Small intestine (tissue), 7 donors: ENCODE measurements around the gene TNS3. TPM values are rescaled to one million over a fixed set of nuclear protein-coding genes. Genes with fewer than 3 reads are reported as not detected.

Source experiments
- DNase-seq, 2 donors: peaks; one replicate each; pipeline versions ENCODE4 v3.0.0 to v3.0.0-alpha.2; 2013
- FAIRE-seq: peaks from 2 replicates; lab custom pipeline; 2012; peaks lifted over from hg19 to GRCh38; lab: Jason Lieb, UNC
- H3K27ac ChIP-seq, 3 donors: one replicate each; pipeline ENCODE4 v1.5.1; 2013; ENCODE audit warnings: low read length in 2 of 3, mild to moderate bottlenecking in 2 of 3, control low read depth in 1 of 3, inconsistent platforms in 1 of 3, low read depth in 1 of 3, moderate library complexity in 1 of 3
- H3K27me3 ChIP-seq, 3 donors: one replicate each; pipeline ENCODE4 v1.6.1; 2013; ENCODE audit warnings: low read length in 3 of 3, inconsistent platforms in 1 of 3; ENCODE audit not compliant: control insufficient read depth in 3 of 3, insufficient read depth in 3 of 3
- H3K36me3 ChIP-seq, 3 donors: one replicate each; pipeline ENCODE4 v1.6.1; 2013; ENCODE audit warnings: low read length in 3 of 3, inconsistent platforms in 1 of 3, low read depth in 1 of 3, mild to moderate bottlenecking in 1 of 3, moderate library complexity in 1 of 3; ENCODE audit not compliant: control insufficient read depth in 3 of 3, insufficient read depth in 2 of 3
- H3K4me1 ChIP-seq, 3 donors: one replicate each; pipeline ENCODE4 v1.6.1; 2013; ENCODE audit warnings: low read length in 2 of 3, inconsistent platforms in 1 of 3, low read depth in 1 of 3, mild to moderate bottlenecking in 1 of 3, moderate library complexity in 1 of 3; ENCODE audit not compliant: control insufficient read depth in 3 of 3, insufficient read depth in 2 of 3
- H3K4me3 ChIP-seq, 3 donors: one replicate each; pipeline ENCODE4 v1.5.1; 2013; ENCODE audit warnings: low read length in 3 of 3, control low read depth in 1 of 3, inconsistent platforms in 1 of 3, low read depth in 1 of 3, mild to moderate bottlenecking in 1 of 3, moderate library complexity in 1 of 3
- H3K9me3 ChIP-seq, 2 donors: one replicate each; pipeline ENCODE4 v1.6.1; 2013; ENCODE audit warnings: low read depth in 1 of 2, low read length in 1 of 2; ENCODE audit not compliant: control insufficient read depth in 2 of 2, insufficient read depth in 1 of 2
- WGBS, 3 donors: extraction: QIAGEN DNeasy Blood & Tissue Kit; methylation state at CpG; one replicate each; pipeline ENCODE4 v1.1.7; 2013; 5-methylcytosine and 5-hydroxymethylcytosine counted together
- polyA plus RNA-seq, 4 donors: library from polyadenylated mRNA; stranded (reverse) in 3 of 4; unstranded in 1 of 4; fragments of 200-250 nt in 3 of 4; fragments of 120-200 nt in 1 of 4; gene quantifications; one replicate each; pipeline versions ENCODE4 v1.2.1 to v1.2.3, GENCODE V29; 2013
- donor health status: healthy with polysubstance abuse.
- donor health status: control.
- donor health status: control.
- donor health status: Bipolar disorder and iron deficiency.
- donor health status: healthy.

Gene TNS3
- polyA plus RNA-seq, 4 donors = 17.2 to 67.1 (median 27.3) TPM

DNA sequence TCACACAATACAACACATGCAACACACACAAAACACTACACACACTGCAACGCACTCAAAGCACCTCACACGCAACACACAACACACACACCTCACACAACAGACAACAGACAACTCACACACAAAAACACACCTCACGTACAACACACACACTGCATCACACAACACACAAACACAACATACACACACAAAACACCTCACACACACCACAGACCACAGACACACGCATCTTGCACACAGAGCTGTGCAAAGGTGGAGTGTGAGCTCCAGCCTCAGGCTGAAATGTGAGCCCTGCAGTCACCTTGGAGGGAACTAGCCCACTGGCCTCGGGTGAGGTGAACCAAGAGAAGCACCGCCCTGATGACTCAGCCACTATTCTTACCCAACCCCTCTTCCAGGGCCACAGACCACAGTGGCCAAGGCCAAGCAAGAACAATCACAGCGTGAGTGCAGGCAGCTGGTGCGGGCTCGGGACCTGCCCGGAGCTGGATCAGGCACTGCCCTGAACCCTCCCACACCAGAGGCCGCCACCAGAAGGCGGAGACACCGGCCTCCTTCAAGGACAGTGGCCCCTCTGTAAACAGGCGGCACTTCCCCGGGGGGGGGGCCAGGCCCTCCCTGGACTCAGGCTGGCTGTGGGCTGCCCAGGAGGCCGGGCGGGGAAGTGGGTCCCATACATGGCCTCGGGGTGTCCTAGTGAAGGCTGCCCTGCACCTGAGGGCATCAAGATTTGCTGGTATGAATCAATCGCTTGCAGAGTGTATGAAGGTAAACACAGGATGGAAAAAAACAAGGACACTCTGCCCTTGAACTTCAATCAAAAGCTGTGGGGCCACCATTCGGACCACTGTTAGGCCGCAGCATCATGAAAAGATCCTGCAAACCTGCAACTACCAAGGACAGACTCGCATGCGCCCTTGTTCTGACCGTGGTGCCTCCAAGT is 106.7 kb downstream of the TNS3 start:
- 29 to 49% (median 29%) methylated on average over 22 to 24 of the region's 24 CpGs for WGBS, 3 donors
- Histone ChIP-seq H3K4me3 (no peak overlapping the region), H3K9me3 (no peaks in the 10 kb centered on the region), H3K4me1 (peaks cover 2 to 81% (median 12%) of the 10 kb centered on the region in 3 donors), H3K36me3 (peaks cover 0 to 69% (median 0%) of the 10 kb centered on the region in 3 donors), H3K27ac (peak overlapping the region; percentile 69 to 90 (median 83)), H3K27me3 (no peaks in the 10 kb centered on the region)
- peak; percentile 95 to 98 for DNase-seq
- FAIRE-seq = no peak

DNA sequence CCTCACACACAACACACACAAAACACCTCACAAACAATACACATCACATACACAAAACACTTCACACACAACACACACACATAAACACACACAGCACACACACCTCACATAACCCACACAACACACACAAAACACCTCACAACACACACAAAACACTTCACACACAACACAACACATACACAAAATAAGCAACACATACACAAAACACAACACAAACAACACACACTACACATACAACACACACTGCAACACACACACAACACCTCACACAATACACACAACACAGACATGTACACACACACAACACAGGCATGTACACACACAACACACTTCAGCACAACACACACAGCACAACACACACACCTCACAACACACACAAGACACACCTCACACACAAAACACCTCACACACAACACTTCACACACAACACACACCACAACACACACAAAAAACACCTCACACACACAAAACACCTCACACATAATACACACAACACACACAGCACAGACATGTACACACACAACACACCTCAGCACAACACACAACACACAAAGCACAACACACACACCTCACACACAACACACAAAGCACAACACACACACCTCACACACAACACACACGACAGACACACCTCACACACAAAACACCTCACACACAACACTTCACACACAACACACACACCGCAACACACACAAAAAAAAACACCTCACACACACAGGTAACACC is 107.5 kb downstream of the TNS3 start:
- H3K4me1 ChIP-seq = peaks cover 2 to 78% (median 12%) of the 10 kb centered on the region in 3 donors
- H3K4me3 ChIP-seq = no peak overlapping the region
- H3K36me3 ChIP-seq = peaks cover 0 to 64% (median 0%) of the 10 kb centered on the region in 3 donors
- peak overlapping the region; percentile 69 to 90 (median 69) for H3K27ac ChIP-seq
- DNase-seq (peak in 1 of 2 donors; percentile 50), FAIRE-seq (no peak)
- H3K27me3 ChIP-seq = no peaks in the 10 kb centered on the region
- WGBS, 3 donors = 78 to 95% (median 80%) methylated on average over 2 of the region's 2 CpGs
- H3K9me3 ChIP-seq = no peaks in the 10 kb centered on the region

DNA sequence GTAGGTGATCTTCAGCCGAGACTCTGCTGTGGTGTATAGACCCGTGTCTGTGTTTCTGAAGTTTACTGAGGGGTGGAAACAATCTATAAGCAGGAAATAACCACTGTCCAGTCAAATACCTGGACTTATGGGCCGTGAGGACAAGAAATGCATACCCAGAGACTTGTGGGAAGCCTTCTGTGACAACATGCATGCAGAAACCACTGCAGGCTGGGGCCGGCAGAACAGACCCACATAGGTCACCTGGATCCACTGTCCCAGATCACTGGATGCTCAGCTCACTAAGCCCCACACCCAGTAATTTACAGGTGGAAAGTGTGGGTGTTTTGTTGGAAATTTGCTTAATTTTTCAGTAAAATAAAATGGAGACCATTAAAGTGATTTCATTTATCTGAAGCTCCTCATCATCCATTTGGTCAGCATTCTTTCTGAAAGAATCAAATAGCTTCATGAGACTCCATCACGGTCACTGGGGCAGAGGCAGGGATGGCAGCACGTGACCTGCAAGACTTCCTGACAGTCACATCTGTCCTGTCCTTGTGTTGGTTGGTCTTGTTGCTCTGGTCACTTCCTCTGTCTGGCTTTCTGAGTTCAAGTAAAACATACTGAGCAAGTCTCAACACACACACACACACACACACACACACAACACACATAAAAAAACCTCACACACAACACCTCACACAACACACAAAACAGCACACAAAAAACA is 108.3 kb downstream of the TNS3 start:
- DNase-seq (peak in 1 of 2 donors; percentile 54), FAIRE-seq (no peak)
- H3K4me1 ChIP-seq = peaks cover 2 to 74% (median 12%) of the 10 kb centered on the region in 3 donors

DNA sequence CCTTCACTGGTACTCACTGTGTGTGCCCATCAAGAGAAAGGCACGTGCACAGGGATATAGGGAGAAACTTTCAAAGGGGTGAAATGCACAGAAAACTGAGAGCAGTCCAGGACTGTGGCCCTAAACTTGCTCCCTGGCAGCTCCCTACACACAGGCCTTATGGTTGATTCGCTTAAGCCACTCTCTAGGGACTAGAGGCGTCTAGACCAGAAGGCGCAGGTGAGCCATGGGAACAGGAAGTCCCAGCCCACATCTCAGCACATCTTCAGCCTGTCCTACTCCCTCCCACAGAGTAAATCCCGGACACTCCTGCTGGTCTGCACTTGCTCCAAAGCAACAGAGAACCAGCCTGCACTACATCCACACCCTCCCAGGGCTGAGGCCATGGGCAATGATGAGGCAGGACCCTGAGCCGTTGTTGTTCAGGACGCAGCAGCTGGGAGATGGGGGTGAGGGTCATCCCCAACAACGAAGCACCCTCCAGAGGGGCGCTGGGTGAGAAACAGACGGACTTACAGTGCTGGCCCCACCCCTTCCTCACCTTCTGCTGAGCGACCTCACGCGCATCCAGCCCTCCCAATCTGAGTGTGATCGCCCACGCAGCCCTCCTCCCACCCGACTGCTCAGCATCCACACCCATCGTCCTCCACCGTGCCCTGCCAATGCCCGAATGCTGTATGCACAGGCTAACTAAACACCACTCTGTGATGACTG is 109.3 kb downstream of the TNS3 start:
- H3K4me3 ChIP-seq = no peak overlapping the region
- DNase-seq = no peak
- peaks cover 0 to 58% (median 0%) of the 10 kb centered on the region in 3 donors for H3K36me3 ChIP-seq
- peaks cover 2 to 69% (median 12%) of the 10 kb centered on the region in 3 donors for H3K4me1 ChIP-seq
- no peaks in the 10 kb centered on the region for H3K9me3 ChIP-seq
- peak overlapping the region in 2 of 3 donors; percentile 86 to 90 for H3K27ac ChIP-seq
- FAIRE-seq = no peak
- H3K27me3 ChIP-seq = no peaks in the 10 kb centered on the region
- 70 to 79% (median 73%) methylated on average over 19 of the region's 19 CpGs for WGBS, 3 donors

More for the DNA sequence above, 108.3 kb downstream of the TNS3 start:
- no peaks in the 10 kb centered on the region for H3K27me3 ChIP-seq
- no peak overlapping the region for H3K4me3 ChIP-seq
- peaks cover 0 to 58% (median 0%) of the 10 kb centered on the region in 3 donors for H3K36me3 ChIP-seq
- peak overlapping the region; percentile 69 to 90 (median 69) for H3K27ac ChIP-seq
- no peaks in the 10 kb centered on the region for H3K9me3 ChIP-seq
- WGBS, 3 donors = 57 to 61% (median 61%) methylated on average over 6 of the region's 6 CpGs

DNA sequence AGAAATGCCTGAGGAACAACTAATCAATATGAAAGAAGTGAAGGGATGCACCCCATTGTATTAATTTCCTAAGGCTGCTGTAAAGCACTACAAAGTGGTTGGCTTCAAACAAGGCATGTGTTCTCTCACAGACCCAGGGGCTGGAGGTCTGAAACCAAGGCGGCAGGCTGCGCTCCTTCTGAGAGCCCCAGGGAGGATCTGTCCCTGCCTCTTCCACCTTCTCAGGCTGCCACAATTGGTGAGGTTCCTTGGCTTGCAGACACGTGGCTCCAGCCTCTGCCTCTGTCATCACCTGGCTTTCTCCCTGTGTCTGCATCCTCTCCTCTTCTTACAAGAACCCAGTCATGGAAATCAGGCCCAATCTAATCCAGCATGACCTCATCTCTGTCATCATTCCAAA is 110.1 kb downstream of the TNS3 start:
- Histone ChIP-seq H3K4me3 (no peak overlapping the region), H3K27me3 (no peaks in the 10 kb centered on the region), H3K36me3 (peaks cover 0 to 55% (median 0%) of the 10 kb centered on the region in 3 donors), H3K4me1 (peaks cover 4 to 69% (median 13%) of the 10 kb centered on the region in 3 donors), H3K9me3 (no peaks in the 10 kb centered on the region), H3K27ac (peak overlapping the region; percentile 0 to 90 (median 86))
- WGBS, 3 donors = 70 to 79% (median 71%) methylated on average over 3 of the region's 3 CpGs
- FAIRE-seq (no peak), DNase-seq (no peak)

DNA sequence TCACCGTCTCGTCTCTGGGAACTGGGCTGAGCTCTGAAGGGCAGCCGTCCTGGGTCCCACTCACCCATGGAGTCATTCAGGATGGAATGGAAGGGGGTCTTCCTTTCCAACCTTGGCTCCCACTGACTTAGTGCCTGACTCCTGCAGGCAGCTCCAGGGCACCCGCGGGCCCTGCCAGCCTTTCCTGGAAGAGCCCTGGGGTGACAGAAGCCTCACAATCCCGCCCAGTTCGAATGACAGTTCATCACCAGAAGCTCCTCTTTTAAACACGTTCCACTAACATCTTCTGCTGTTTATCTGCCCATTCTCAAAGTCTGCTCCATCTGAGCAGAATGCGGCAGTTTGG is 110.6 kb downstream of the TNS3 start:
- Histone ChIP-seq H3K4me3 (no peak overlapping the region), H3K27me3 (no peaks in the 10 kb centered on the region), H3K36me3 (peaks cover 0 to 54% (median 0%) of the 10 kb centered on the region in 3 donors), H3K9me3 (no peaks in the 10 kb centered on the region), H3K27ac (peak overlapping the region; percentile 64 to 90 (median 86)), H3K4me1 (peaks cover 4 to 69% (median 12%) of the 10 kb centered on the region in 3 donors)
- WGBS, 3 donors = 37 to 64% (median 58%) methylated on average over 9 of the region's 9 CpGs
- DNase-seq (no peak), FAIRE-seq (no peak)

DNA sequence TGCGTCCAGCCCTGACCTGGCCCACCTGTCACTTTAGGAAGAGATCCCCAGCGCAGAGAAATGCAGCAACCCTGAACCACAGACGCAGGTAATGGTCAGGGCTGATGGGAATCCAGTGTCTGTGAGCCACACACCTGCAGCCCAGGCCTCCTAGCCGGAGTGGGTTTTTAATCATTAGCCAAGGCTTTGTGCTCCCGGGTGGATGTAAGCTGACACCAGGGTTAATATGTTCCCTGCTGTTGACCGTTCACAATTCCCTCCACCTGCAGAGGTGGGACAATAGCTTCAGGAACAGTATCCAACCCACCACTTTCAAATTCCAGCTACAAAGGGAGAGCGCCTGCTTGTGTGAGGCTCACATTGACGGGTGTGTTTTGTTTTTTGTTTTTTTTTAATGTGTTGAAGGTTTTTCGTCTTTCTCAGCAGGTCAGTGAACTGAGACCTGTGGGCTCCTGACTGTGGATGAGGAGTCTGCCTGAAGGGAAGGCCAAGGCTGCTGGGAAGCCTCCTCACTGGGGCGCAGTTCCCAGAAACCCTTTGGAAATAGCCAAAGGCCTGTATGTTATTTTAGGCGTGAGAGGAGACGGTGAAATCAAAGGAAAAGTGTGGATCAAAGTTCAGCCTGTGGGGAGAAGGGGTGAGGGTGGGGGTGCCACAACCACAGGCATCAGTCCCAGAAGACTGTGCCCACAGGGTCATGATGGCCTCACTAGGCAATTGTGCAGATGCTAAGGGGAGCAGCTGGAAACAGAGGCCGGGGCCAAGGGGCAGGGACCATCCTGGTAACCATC is 111.1 kb downstream of the TNS3 start:
- Histone ChIP-seq H3K4me1 (peaks cover 2 to 64% (median 10%) of the 10 kb centered on the region in 3 donors), H3K9me3 (no peaks in the 10 kb centered on the region), H3K27me3 (no peaks in the 10 kb centered on the region), H3K4me3 (no peak overlapping the region), H3K27ac (peak overlapping the region; percentile 64 to 90 (median 86)), H3K36me3 (peaks cover 0 to 52% (median 0%) of the 10 kb centered on the region in 3 donors)
- 15 to 60% (median 34%) methylated on average over 13 of the region's 13 CpGs for WGBS, 3 donors
- FAIRE-seq (no peak), DNase-seq (peak; percentile 85 to 89)
